GM23338 (cell line): ENCODE results near the gene CRABP1. TPM values are rescaled to one million over a fixed set of nuclear protein-coding genes. Genes with fewer than 3 reads are reported as not detected.

Experiments used
- ATAC-seq: fragments of 200-7000 bp; cut with Tn5 transposase; 3 replicates; pipeline ENCODE4 v1.9.1; 2020
- DNase-seq: peaks from one replicate; pipeline ENCODE4 v3.0.0-alpha.2; 2015; ENCODE audit warnings: low spot score
- H2AFZ ChIP-seq: fragments of 200-600 bp; sonication (generic); 2 replicates; pipeline ENCODE4 v1.8.0; 2016; ENCODE audit warnings: antibody characterized with exemption, mild to moderate bottlenecking, moderate library complexity
- H3F3A ChIP-seq: fragments of 200-600 bp; sonication (generic); replicated peaks from 2 replicates; pipeline ENCODE4 v1.8.0; 2017; ENCODE audit warnings: antibody characterized with exemption, mixed run types, low read depth
- H3K27ac ChIP-seq: fragments of 200-600 bp; sonication (generic); 2 replicates; pipeline ENCODE4 v1.6.1; 2016; ENCODE audit warnings: low read depth
- H3K27me3 ChIP-seq: fragments of 200-600 bp; sonication (generic); 2 replicates; pipeline ENCODE4 v1.8.0; 2016; ENCODE audit warnings: mild to moderate bottlenecking, mixed run types, moderate library complexity; ENCODE audit not compliant: insufficient read depth
- H3K36me3 ChIP-seq: fragments of 200-600 bp; sonication (generic); 2 replicates; pipeline ENCODE4 v1.8.0; 2016; ENCODE audit warnings: mild to moderate bottlenecking; ENCODE audit not compliant: insufficient read depth
- H3K4me1 ChIP-seq: fragments of 200-600 bp; sonication (generic); 2 replicates; pipeline ENCODE4 v1.8.0; 2016; ENCODE audit warnings: mild to moderate bottlenecking, moderate library complexity; ENCODE audit not compliant: insufficient read depth
- H3K4me2 ChIP-seq: fragments of 200-600 bp; sonication (generic); 2 replicates; pipeline ENCODE4 v1.7.1; 2017; ENCODE audit warnings: mixed run types
- H3K4me3 ChIP-seq: fragments of 200-600 bp; sonication (generic); 2 replicates; pipeline ENCODE4 v1.6.1; 2016; ENCODE audit warnings: mixed run types
- H3K79me2 ChIP-seq: fragments of 200-600 bp; sonication (generic); replicated peaks from 2 replicates; pipeline ENCODE4 v1.8.0; 2017; ENCODE audit warnings: mild to moderate bottlenecking; ENCODE audit not compliant: insufficient read depth
- H3K9me2 ChIP-seq: fragments of 200-600 bp; sonication (generic); 2 replicates; pipeline ENCODE4 v1.8.0; 2017; ENCODE audit not compliant: insufficient read depth
- H4K20me1 ChIP-seq: fragments of 200-600 bp; sonication (generic); replicated peaks from 2 replicates; pipeline ENCODE4 v1.8.0; 2017; ENCODE audit warnings: mild to moderate bottlenecking; ENCODE audit not compliant: insufficient read depth
- H3K27ac Mint-ChIP-seq: 2 replicates; pipeline ENCODE4 v1.8.0; 2020; ENCODE audit warnings: inconsistent platforms, mild to moderate bottlenecking, moderate library complexity, mixed read lengths
- H3K27me3 Mint-ChIP-seq: 3 replicates; pipeline ENCODE4 v1.8.0; 2022; ENCODE audit warnings: low read depth, mild to moderate bottlenecking, moderate library complexity, mixed read lengths, inconsistent platforms; ENCODE audit not compliant: insufficient read depth, poor library complexity
- H3K36me3 Mint-ChIP-seq: 3 replicates; pipeline ENCODE4 v1.8.0; 2021; ENCODE audit warnings: low read depth, mild to moderate bottlenecking, inconsistent platforms, moderate library complexity, mixed read lengths
- H3K4me1 Mint-ChIP-seq: 3 replicates; pipeline ENCODE4 v1.8.0; 2020; ENCODE audit warnings: mild to moderate bottlenecking, inconsistent platforms, mixed read lengths
- H3K4me3 Mint-ChIP-seq: 3 replicates; pipeline ENCODE4 v1.8.0; 2021; ENCODE audit warnings: moderate library complexity, mild to moderate bottlenecking, inconsistent platforms, mixed read lengths
- H3K9me3 Mint-ChIP-seq: 3 replicates; pipeline ENCODE4 v1.8.0; 2020; ENCODE audit warnings: moderate library complexity, mild to moderate bottlenecking, inconsistent platforms, mixed read lengths
- CREB1 ChIP-seq: fragments of 250-450 bp; sonication (Bioruptor Pico); IDR thresholded peaks from 2 replicates; pipeline ENCODE4 v1.5.0; 2020; ENCODE audit warnings: low read depth, mild to moderate bottlenecking, moderate library complexity
- ETS1 ChIP-seq: IDR thresholded peaks from 2 replicates; pipeline ENCODE4 v1.6.1; 2016; ENCODE audit warnings: antibody characterized with exemption
- EZH2 ChIP-seq: fragments of 200-600 bp; sonication (generic); IDR thresholded peaks from one replicate; pipeline ENCODE4 v1.8.0; 2017; ENCODE audit warnings: antibody characterized with exemption, mild to moderate bottlenecking, low read depth; ENCODE audit not compliant: unreplicated experiment
- EZH2phosphoT487 ChIP-seq: fragments of 200-600 bp; sonication (generic); IDR thresholded peaks from one replicate; pipeline ENCODE4 v1.8.1; 2018; ENCODE audit warnings: antibody characterized with exemption; ENCODE audit not compliant: unreplicated experiment
- JUNB ChIP-seq: IDR thresholded peaks from one replicate; pipeline ENCODE4 v1.6.1; 2016; ENCODE audit warnings: antibody characterized with exemption; ENCODE audit not compliant: unreplicated experiment
- NANOG ChIP-seq: IDR thresholded peaks from 2 replicates; pipeline ENCODE4 v1.6.1; 2016; ENCODE audit warnings: antibody characterized with exemption, borderline replicate concordance
- REST ChIP-seq: IDR thresholded peaks from one replicate; pipeline ENCODE4 v1.6.1; 2018; ENCODE audit warnings: antibody characterized with exemption; ENCODE audit not compliant: unreplicated experiment
- STAT1 ChIP-seq: IDR thresholded peaks from one replicate; pipeline ENCODE4 v1.6.1; 2016; ENCODE audit warnings: antibody characterized with exemption; ENCODE audit not compliant: unreplicated experiment
- ZNF114 ChIP-seq: fragments of 250-450 bp; sonication (Bioruptor Pico); IDR thresholded peaks from 2 replicates; pipeline ENCODE4 v1.5.0; 2020; ENCODE audit warnings: mild to moderate bottlenecking, moderate library complexity
- ZNF331 ChIP-seq: fragments of 250-450 bp; sonication (Bioruptor Pico); IDR thresholded peaks from 2 replicates; pipeline ENCODE4 v1.5.0; 2020; ENCODE audit warnings: low read depth, mild to moderate bottlenecking, moderate library complexity
- ZNF462 ChIP-seq: fragments of 250-450 bp; sonication (Bioruptor Pico); IDR thresholded peaks from 2 replicates; pipeline ENCODE4 v1.5.0; 2020; ENCODE audit warnings: mild to moderate bottlenecking, moderate library complexity
- polyA plus RNA-seq: library from polyadenylated mRNA; unstranded; fragments of >200 nt; fragmentation: Nextera tagmentation; extraction: Ambion mirVana; gene quantifications from 2 replicates; pipeline ENCODE4 v1.2.1, GENCODE V29; 2016
- total RNA-seq: library from RNA; depleted of rRNA; stranded (reverse); fragments of >200 nt; shearing (Covaris generic); gene quantifications from 2 replicates; pipeline ENCODE4 v1.2.3, GENCODE V29; 2014

The CRABP1 gene
- total and polyA plus RNA-seq, 2 experiments from 2014 or later, result 156 to 522 TPM

- no peaks in the 10 kb centered on the region for H3K27me3 ChIP-seq
- no peaks in the 10 kb centered on the region for H3K36me3 ChIP-seq
- H3K36me3 Mint-ChIP-seq, result no peaks in the 10 kb centered on the region; the same call in 2 of the 3 replicates
- H3K4me3 ChIP-seq, result no peak overlapping the region
- no peak overlapping the region for H2AFZ ChIP-seq
- TF ChIP-seq REST (no peak), ZNF462 (CRISPR knock-in tag) (no peak), EZH2phosphoT487 (no peak), ZNF114 (CRISPR knock-in tag) (no peak), EZH2 (no peak), STAT1 (no peak), NANOG (no peak), ZNF331 (CRISPR knock-in tag) (no peak), ETS1 (no peak), CREB1 (no peak), JUNB (no peak)
- no peak overlapping the region for H3K4me2 ChIP-seq
- H3K27ac Mint-ChIP-seq, result no peak overlapping the region
- ATAC-seq (no peak), DNase-seq (no peak)
- peaks cover 8% of the 10 kb centered on the region; the same call in 2 of the 3 replicates for H3K9me3 Mint-ChIP-seq
- no peak overlapping the region for H3K27ac ChIP-seq
- no peaks in the 10 kb centered on the region for H3F3A ChIP-seq
- peaks cover 29% of the 10 kb centered on the region for H3K4me1 Mint-ChIP-seq
- H3K4me1 ChIP-seq, result peaks cover 23% of the 10 kb centered on the region
- H3K9me2 ChIP-seq, result peaks cover 5% of the 10 kb centered on the region; the same call in 1 of the 2 replicates
- no peaks in the 10 kb centered on the region for H4K20me1 ChIP-seq
- no peak overlapping the region for H3K4me3 Mint-ChIP-seq
- peaks cover 6% of the 10 kb centered on the region for H3K27me3 Mint-ChIP-seq
- no peaks in the 10 kb centered on the region for H3K79me2 ChIP-seq
These were observed 44.5 kb downstream of the CRABP1 start for GRCh38 chr15:78384651-78385050.
